Activated T-helper 2 cell treated with anti-CD3 and anti-CD28 coated beads, Interferon-gamma antibody, Interleukin-2, Interleukin-4, amounts not matched to agents 10 μg/mL and 5 μg/mL and 100 μg/mL, durations not matched to agents 14 hours and 24 hours and 36 hours (primary cell): ENCODE results near the gene ABHD16B. TPM values are rescaled to one million over a fixed set of nuclear protein-coding genes. Genes with fewer than 3 reads are reported as not detected.
A peak's percentile ranks its signal among the peaks of the same experiment; 100 is the strongest.

Experiments
- DNase-seq: peaks from one replicate; pipeline ENCODE4 v3.0.0; 2021; ENCODE audit warnings: low spot score
- H3K27ac Mint-ChIP-seq: one replicate; pipeline ENCODE4 v1.8.0; 2021; ENCODE audit warnings: mixed read lengths
- H3K27me3 Mint-ChIP-seq: one replicate; pipeline ENCODE4 v1.8.0; 2021; ENCODE audit warnings: low read depth, mixed read lengths
- H3K36me3 Mint-ChIP-seq: one replicate; pipeline ENCODE4 v1.8.0; 2021; ENCODE audit warnings: low read depth, mixed read lengths
- H3K4me1 Mint-ChIP-seq: one replicate; pipeline ENCODE4 v1.8.0; 2021; ENCODE audit warnings: low read depth, mixed read lengths
- H3K4me3 Mint-ChIP-seq: one replicate; pipeline ENCODE4 v1.8.0; 2021; ENCODE audit warnings: low read depth, mild to moderate bottlenecking, moderate library complexity, mixed read lengths
- H3K9me3 Mint-ChIP-seq: one replicate; pipeline ENCODE4 v1.8.0; 2021; ENCODE audit warnings: mixed read lengths
- intact Hi-C: fragments of 100-400 bp; cut with micrococcal nuclease; formaldehyde crosslinking; loops from one replicate; pipeline ENCODE4 v1.15.1; 2023
- total RNA-seq: library from RNA; stranded (reverse); gene quantifications from 2 replicates; pipeline ENCODE4 v1.2.3, GENCODE V29; 2022

ABHD16B gene
- total RNA-seq, 1 donor from 2014 or later: not detected

- H3K4me3 Mint-ChIP-seq: no peak overlapping the region
- DNase-seq: no peak
- H3K36me3 Mint-ChIP-seq: no peaks in the 10 kb centered on the region
- H3K27me3 Mint-ChIP-seq: peaks cover 6% of the 10 kb centered on the region
- H3K4me1 Mint-ChIP-seq: peaks cover 16% of the 10 kb centered on the region
- intact Hi-C loops: no loop called here
- H3K9me3 Mint-ChIP-seq: no peaks in the 10 kb centered on the region
- no peak overlapping the region for H3K27ac Mint-ChIP-seq
These were observed 7.1 kb upstream of the ABHD16B start for GRCh38 chr20:63854069-63854765.

GRCh38 chr20:63854766-63855362, 6.4 kb upstream of the ABHD16B start:
- no peak for DNase-seq
- Mint-ChIP-seq H3K27ac (no peak overlapping the region), H3K4me1 (peaks cover 16% of the 10 kb centered on the region), H3K27me3 (peaks cover 6% of the 10 kb centered on the region), H3K4me3 (no peak overlapping the region), H3K9me3 (no peaks in the 10 kb centered on the region), H3K36me3 (no peaks in the 10 kb centered on the region)
- intact Hi-C loops: no loop called here

- intact Hi-C loops: no loop called here
- H3K4me3 Mint-ChIP-seq: no peak overlapping the region
- no peak overlapping the region for H3K27ac Mint-ChIP-seq
- peaks cover 5% of the 10 kb centered on the region for H3K27me3 Mint-ChIP-seq
- peaks cover 14% of the 10 kb centered on the region for H3K4me1 Mint-ChIP-seq
- DNase-seq: no peak
- H3K36me3 Mint-ChIP-seq: peaks cover under 1% of the 10 kb centered on the region
- H3K9me3 Mint-ChIP-seq: no peaks in the 10 kb centered on the region
These were observed 5.8 kb upstream of the ABHD16B start for GRCh38 chr20:63855363-63856097.

GRCh38 chr20:63856098-63856511, 5.2 kb upstream of the ABHD16B start:
- Mint-ChIP-seq H3K9me3 (no peaks in the 10 kb centered on the region), H3K27ac (no peak overlapping the region), H3K4me1 (peaks cover 9% of the 10 kb centered on the region), H3K4me3 (no peak overlapping the region), H3K27me3 (peaks cover 3% of the 10 kb centered on the region), H3K36me3 (peaks cover 7% of the 10 kb centered on the region)
- no peak for DNase-seq
- intact Hi-C loops: no loop called here

GRCh38 chr20:63857764-63858392, 3.4 kb upstream of the ABHD16B start:
- Mint-ChIP-seq H3K4me1 (peaks cover 5% of the 10 kb centered on the region), H3K27ac (no peak overlapping the region), H3K9me3 (no peaks in the 10 kb centered on the region), H3K27me3 (no peaks in the 10 kb centered on the region), H3K36me3 (peaks cover 7% of the 10 kb centered on the region), H3K4me3 (no peak overlapping the region)
- intact Hi-C loops: no loop called here
- DNase-seq: no peak

- Mint-ChIP-seq H3K36me3 (peaks cover 13% of the 10 kb centered on the region), H3K9me3 (no peaks in the 10 kb centered on the region), H3K4me1 (peaks cover 12% of the 10 kb centered on the region), H3K27me3 (no peaks in the 10 kb centered on the region), H3K4me3 (no peak overlapping the region), H3K27ac (no peak overlapping the region)
- intact Hi-C loops: no loop called here
- DNase-seq: no peak
These were observed 2.7 kb upstream of the ABHD16B start for GRCh38 chr20:63858393-63859165.

GRCh38 chr20:63859166-63859699, 2.1 kb upstream of the ABHD16B start:
- intact Hi-C loops: no loop called here
- Mint-ChIP-seq H3K4me1 (peaks cover 16% of the 10 kb centered on the region), H3K36me3 (peaks cover 19% of the 10 kb centered on the region), H3K27ac (no peak overlapping the region), H3K4me3 (no peak overlapping the region), H3K9me3 (no peaks in the 10 kb centered on the region), H3K27me3 (no peaks in the 10 kb centered on the region)
- DNase-seq: no peak

- Mint-ChIP-seq H3K27me3 (no peaks in the 10 kb centered on the region), H3K4me3 (no peak overlapping the region), H3K4me1 (peaks cover 16% of the 10 kb centered on the region), H3K9me3 (no peaks in the 10 kb centered on the region), H3K27ac (no peak overlapping the region), H3K36me3 (peaks cover 19% of the 10 kb centered on the region)
- no peak for DNase-seq
- intact Hi-C loops: loop anchor here (10.0 kb wide), 3 partner anchors 114 to 226 kb away; partner anchors contain the start of genes LIME1, SAMD10 and SLC2A4RG
These were observed 810 bp upstream of the ABHD16B start for GRCh38 chr20:63860325-63861051.

GRCh38 chr20:63861981-63862901, 943 bp downstream of the ABHD16B start:
- H3K36me3 Mint-ChIP-seq: peaks cover 22% of the 10 kb centered on the region
- no peaks in the 10 kb centered on the region for H3K9me3 Mint-ChIP-seq
- no peak overlapping the region for H3K27ac Mint-ChIP-seq
- intact Hi-C loops: loop anchor here (10.0 kb wide), 3 partner anchors 113 to 227 kb away; partner anchors contain the start of genes LIME1, SAMD10 and SLC2A4RG
- DNase-seq: no peak
- H3K4me3 Mint-ChIP-seq: no peak overlapping the region
- peaks cover 21% of the 10 kb centered on the region for H3K4me1 Mint-ChIP-seq
- no peaks in the 10 kb centered on the region for H3K27me3 Mint-ChIP-seq

- H3K27me3 Mint-ChIP-seq: no peaks in the 10 kb centered on the region
- intact Hi-C loops: loop anchor here (10.0 kb wide), 3 partner anchors 112 to 228 kb away; partner anchors contain the start of genes LIME1, SAMD10 and SLC2A4RG
- peaks cover 25% of the 10 kb centered on the region for H3K36me3 Mint-ChIP-seq
- H3K4me3 Mint-ChIP-seq: peak overlapping the region; percentile 96
- no peak for DNase-seq
- peak overlapping the region; percentile 91 for H3K27ac Mint-ChIP-seq
- no peaks in the 10 kb centered on the region for H3K9me3 Mint-ChIP-seq
- peaks cover 25% of the 10 kb centered on the region for H3K4me1 Mint-ChIP-seq
These were observed 1.9 kb downstream of the ABHD16B start for GRCh38 chr20:63863021-63863797.
